ENCODE results near the gene FSTL1.

DNA sequence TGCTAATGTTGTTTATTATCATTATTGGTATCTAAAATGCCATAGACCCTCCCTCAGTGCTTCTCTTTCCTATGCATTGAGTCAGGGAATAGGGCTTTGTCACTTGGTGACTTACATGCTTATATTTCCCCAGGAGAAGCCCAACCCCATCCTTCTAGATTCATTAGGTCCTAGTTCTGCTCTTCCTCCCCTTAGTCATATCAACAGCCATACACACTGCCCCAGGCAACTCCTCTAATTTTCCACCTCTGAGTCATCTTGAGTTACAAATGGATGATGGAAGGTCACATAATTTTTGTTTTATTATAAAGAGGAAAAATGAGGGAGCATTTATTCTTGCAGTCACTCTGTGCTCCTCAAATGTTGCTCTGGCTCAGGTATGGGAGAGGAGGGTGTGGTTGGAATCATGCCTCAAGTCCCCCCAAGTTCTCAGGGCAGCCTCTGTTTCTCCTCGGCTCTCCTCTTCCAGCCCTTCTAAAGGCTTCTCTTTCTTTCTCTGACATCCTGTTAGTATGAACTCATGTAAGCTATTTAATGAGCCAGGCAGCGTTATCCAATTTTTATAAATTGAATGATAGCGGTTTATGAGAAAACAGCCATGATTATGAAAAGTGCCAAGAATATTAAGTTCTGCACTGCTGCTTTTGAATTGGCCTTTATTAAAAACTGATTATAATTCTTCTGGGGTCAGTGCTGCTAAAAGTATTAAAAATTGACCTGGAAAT is 45.6 kb upstream of the FSTL1 start:
- TF ChIP-seq CTCF (IDR thresholded peaks at IDR 0.05; ENCODE audit: insufficient read depth, low read length) (no peak), POLR2AphosphoS5 (IDR thresholded peaks at IDR 0.05; ENCODE audit: low read depth) (no peak)
